Measurements from ENCODE around the gene ANO10.

Gene ANO10

DNA sequence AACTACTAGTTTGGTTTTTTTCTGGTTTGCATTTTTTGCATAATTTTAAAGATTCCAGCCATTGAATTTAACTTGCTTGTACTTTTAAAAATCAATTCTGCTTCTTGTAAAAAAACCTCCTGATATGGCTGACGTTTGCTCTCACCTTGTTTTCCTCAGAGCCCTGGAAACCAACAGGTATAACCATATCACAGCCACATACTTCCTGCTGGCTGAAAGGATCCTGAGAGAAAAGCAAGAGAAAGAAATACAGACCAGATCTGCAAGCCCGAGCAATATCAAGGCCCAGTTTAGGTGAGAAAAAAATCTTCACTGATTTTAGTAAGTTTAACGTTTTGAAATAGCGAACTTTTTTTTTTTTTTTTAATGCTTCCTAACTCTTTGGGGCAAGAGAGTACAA is 278.6 kb downstream of the ANO10 start:
- DNase-seq = no peak

DNA sequence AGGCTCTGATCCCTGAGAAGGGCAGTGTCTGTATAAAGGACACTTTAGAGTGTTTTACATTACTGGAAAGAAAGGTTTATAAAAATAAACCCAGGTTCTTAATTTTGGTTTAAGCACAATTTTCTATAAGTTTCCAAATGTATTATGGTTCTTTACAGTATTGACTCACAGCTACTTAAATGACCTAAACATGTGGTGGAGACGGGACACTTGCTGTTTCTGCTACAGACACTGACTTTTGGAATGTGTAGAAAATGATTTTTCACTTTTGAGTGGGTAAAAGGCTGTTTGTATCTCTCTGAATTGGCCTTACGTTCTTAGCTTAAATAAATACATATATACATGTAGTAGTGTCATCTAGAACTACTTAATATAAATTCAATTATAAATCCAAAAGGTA is 280.0 kb downstream of the ANO10 start:
- no peak for DNase-seq

DNA sequence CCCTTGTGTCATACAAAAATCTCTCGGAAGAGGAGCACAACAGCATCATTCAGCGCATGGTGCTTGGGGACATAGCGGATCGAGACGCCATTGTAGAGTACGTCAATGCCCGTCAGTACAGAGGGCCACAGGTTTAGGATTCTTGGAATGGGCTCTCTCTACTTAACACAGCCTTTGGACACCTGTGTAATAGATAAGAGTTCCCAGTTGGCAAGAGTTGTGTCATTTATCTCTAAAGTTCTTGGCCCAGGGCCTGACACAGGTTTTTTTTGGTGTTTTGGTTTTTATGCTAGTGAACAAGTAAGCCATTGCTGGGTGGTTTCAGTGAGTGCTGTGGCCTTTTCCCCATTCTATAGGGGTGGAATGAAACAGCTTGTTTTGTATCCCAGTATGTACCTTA is 281.4 kb downstream of the ANO10 start:
- DNase-seq = no peak

DNA sequence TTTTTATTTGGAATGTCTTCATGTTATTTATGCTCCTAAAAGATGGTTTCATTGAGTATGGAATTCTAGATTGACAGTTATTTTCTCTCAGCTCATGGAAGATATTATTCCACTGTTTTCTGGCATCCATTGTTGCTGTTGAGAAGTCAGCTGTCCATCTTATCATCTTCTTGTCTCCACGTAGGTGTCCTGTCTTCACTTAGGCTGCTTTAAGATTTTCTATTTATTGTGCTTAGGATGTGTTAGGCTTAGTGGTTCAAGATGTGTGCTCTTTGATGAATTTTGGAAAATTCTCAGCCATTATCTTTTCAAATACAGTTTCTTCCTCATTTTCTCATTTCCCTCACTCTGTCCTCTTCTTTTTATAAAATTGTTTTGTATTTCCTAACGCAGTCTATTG is 283.5 kb downstream of the ANO10 start:
- no peak for DNase-seq

DNA sequence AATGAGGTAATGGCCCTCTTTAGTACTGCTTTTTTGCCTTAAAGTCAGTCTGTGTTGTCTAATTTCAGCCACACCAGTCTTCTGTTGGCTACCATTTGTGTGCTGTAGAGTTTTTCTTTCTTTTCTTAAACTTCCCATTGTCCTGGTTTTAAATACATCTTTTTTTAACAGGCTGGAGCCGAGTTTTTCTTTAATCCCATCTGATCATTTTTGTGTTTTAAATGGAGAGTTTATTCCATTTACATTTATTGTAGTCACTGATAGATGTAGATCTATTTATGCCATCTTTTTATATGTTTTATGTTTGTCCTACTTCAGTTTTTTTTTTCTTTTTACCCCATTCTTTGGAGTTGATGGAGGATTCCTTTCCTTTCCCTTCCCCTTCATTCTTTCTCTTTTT is 286.0 kb downstream of the ANO10 start:
- DNase-seq = no peak

DNA sequence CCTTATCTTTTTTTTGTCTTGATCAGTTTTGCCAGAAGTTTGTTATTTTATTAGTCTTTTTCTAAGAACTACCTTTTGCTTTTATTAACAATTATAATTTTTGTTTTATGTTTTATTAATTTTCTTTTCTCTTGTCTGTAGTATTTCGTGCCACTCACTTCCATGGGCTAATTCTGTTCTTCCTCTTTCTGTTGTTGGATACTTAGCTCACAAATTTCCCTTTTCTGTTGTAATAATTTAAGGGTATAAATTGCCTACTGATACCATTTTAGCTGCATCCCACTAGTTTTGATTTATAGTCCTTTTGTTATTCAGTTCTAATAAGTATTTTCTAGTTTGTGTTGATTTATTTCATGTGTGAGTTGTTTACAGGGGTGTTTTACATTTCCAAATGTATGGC is 286.8 kb downstream of the ANO10 start:
- no peak for DNase-seq

DNA sequence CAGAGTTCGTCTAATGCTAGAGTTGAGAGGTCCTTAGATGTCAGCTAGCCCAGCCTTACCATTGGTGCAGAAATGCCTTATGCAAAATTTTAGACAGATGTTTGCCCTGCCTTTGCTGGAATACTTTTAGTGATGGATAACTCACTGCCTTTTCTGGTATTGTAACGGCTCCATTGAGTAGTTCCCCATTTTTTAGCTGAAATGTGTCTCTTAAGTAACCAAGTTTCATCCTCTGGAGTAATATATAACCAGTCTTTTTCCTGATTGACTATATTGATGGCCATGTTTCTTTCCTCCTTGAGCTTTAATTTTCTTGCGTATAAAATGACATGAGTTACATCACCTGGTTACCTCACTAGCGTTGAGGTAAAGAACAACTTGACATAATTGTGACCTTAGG is 290.4 kb downstream of the ANO10 start:
- DNase-seq = no peak

DNA sequence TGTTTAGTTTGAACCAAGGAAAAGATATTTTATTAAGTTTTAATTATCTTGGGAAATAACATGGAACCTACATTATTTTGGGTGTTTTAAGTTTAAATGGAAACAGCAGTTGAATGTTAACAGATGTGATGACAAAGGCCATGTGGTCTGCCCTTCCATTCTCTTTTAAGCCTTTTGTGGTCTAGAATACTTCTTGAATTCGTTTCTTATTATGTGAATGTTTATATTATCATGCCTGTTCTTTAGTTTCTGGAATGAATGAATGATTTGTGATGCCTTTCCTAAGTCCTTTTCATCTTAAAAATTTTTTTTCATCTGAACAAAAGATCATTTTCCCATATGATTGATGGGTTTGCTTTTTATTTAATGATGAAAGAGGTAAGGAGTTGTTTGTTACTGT is 290.8 kb downstream of the ANO10 start:
- no peak for DNase-seq

DNA sequence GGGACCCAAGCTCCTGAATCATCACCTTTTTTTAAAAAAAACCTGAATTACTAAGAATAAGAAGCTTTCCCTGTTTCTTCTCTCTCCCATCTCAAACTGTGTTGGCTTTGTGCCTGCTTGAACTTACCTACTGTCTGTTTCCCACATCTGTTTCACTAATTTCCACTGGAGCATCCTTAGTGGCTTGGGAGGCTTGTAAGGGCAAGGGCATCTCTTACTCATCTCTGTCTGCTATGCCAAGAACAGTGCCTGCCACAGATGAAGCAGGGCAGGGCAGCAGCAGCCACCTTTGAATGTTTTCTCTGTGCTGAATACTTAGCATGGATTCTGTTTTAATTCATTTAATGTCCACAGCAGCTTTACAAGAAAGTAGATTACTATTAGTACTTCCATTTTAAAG is 293.2 kb downstream of the ANO10 start:
- no peak for DNase-seq

DNA sequence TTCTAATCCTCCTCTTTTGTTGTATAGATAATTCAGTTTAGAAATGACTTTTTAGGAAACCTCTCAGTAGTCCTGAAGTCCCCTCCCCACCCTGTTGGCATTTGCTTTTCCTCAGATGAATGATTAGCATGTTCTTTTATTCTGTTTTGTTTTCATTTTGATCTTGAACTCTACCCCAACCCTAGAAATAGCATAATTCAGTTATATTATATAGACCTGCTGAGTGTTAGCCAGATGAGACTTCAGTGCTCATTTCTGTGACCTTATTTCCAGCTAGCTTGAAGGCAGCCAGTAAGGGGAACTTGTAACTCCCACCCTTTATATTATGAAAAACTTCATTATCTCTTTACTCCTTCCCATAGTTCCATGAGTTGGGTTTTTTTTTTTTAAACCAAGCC is 294.2 kb downstream of the ANO10 start:
- DNase-seq = no peak

DNA sequence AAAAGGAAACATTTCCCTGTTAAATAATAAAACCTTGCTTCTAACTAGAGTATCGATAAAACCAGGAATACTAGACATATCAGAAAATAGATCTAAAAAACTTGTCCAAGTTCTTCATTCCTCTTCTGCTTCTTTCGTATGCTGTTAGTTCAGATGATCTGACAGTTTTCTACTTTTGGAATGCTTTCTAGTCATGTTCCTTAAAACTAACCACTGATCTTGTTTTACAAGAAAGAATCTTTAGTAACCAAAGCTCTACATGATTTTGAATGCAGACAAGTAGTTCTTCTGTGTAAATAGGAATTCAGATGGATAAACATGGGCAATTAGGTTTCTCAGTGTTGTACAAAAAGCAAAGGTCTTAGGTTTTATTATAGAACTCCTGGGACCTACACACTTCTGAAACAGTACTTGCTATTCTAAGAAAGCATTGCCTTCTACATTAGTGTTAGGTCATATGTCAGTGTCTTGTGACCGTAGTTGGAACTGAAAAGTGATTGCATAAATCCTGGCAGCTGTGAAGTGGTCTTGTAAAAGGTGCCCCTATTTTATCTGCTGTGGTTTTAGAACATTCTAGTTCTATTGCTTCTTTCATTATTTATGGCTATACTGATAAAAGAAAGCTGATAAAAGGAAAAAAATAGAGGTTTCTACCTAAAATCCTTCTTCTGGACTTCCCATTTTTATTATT is 294.8 kb downstream of the ANO10 start:
- no peak for DNase-seq

DNA sequence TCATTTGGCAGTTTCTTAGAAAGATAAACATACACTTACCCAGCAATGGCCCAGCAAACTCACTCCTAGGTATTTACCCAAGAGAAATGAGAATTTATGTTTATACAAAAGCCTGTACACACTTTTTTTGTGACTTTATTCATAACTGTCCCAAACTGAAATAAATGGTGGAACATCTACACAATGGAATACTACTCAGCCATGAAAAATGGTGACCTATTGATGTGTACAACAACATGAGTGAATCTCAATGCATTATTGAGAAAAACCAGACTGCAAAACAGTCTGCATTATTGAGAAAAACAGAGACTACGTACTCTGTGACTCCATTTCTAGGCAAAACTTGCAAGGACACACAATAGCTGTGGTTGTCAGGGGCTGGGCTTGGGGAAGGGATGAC is 298.3 kb downstream of the ANO10 start:
- DNase-seq = no peak

DNA sequence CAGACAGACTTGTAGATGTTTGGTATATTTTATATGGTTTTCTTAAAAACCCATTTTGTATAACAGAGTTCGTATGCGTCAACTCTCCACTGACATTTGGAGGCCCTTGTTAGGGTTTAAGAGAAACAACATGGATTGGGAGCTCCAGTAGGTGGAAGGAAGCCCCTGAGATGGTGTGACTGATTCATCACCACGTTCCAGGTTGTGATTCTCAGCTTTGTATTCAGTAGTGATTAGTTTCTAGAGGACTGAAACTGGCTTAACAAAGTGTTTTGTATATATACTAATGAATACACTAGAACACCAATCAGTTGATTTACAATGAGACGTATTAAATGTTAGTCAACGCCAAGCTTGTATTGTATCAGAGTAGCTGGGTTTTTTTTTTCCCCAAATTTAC is 301.5 kb downstream of the ANO10 start:
- DNase-seq = no peak

DNA sequence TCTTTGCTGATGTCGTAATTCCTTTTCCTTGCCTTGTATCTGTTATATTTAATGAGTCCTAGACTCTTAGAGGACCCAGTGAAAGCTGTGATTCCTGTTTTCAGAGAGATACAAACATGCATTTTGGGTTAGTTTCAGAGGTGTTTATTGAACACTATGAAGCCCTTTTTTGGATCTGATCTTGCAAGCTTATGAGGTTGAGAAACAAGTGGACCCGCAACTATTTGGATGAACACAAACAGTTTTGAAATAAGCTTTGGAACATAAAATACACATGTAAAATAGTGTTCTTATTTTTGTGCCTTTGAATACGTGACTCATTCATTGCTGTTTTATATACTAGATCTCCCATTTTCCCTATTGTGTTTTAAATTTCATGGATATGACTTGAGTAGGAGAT is 302.0 kb downstream of the ANO10 start:
- DNase-seq = no peak

DNA sequence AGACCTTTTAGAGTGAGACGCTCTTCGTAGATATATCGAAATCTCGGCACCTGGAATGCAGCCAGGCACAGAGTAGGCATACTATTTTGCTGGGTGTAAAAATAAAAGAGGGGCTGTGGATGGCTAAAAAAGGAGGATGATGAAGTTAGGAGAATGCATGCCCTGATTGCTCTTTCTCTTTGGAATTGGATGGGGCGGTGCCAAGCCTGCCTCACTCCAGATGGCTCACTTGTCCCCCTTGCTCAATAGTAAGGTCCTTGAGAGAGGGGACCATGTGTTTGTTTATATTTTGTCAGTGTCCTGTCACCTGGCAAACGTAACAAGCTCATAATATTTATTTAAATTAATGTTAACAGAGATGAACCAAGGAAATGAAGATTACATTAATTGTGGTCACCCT is 302.4 kb downstream of the ANO10 start:
- no peak for DNase-seq

DNA sequence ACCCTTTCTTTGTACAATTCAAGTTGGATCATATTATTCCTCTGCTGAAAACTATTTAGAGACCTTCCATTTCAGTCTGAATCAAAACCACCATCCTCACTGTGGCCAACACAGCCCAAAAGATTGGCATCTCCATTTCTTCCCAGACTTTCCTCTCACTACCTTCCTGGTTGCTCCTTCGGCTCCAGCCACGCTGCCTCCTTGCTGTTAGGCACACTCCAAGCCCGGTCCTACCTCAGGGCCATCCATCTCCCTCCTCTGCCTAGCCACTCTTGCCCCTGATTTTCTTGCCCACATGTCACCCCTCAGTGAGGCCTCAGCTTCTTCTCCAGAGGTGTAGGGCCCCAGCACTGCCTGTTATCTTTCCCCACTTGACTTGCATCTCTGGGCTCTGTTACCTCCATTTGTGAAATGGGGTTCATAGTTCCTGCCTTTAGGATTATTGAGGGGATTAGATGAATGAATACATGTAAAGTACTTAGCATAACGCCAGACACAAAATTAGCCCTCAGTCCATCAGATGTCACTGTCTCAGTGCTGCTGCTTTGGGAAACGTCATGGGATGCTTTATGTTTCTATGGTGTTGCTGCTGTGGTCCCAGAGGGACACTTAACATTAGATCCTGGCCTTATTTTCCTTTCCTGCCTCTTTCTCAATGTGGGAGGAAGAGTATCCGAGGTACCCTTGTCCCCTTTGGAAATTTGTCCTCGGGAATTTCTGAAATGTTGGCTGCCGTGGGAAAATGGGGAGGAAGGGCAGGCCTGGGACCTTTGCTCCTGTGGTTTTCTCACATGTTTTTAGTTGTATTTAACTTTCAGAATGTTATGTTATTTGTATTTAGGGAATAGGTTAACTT is 304.1 kb downstream of the ANO10 start:
- no peak for DNase-seq

DNA sequence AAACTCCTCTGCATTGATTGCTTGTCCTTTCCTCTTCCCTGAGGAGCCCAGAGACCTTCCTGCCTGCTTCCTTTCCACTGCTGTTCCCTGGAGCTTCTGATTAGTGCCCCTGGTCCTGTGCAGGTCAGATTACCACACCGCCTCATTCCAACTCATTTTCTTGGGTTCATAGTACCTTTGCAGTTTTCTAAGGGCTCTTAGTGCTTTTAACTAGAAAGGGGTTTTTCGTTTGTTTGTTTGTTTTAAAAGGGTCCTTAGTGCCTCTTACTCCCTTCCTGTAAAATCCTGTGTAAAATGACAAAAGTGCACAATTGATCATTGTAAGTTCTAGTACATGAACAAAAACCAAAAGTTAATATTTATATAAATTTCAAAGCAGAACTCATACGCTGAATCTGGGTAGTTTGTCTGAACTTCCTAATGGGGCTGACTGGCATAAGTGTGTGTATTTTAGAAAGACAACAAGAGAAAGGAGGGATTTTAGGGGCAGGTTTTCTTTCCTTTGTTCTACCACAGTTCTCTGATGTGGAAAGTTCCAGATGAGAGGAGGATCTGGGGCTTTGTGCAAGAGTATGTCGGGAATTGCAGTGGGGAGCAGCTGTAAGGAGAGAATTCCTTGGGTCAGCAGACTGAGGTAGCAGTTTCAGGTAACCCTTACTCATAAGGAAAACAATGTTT is 304.9 kb downstream of the ANO10 start:
- no peak for DNase-seq
